ENCODE data around the gene SPDYE3. TPM values are rescaled to one million over a fixed set of nuclear protein-coding genes. Genes with fewer than 3 reads are reported as not detected.

The SPDYE3 gene
- total and polyA plus RNA-seq, 12 donors, result 0.16 TPM; not detected in 11

DNA sequence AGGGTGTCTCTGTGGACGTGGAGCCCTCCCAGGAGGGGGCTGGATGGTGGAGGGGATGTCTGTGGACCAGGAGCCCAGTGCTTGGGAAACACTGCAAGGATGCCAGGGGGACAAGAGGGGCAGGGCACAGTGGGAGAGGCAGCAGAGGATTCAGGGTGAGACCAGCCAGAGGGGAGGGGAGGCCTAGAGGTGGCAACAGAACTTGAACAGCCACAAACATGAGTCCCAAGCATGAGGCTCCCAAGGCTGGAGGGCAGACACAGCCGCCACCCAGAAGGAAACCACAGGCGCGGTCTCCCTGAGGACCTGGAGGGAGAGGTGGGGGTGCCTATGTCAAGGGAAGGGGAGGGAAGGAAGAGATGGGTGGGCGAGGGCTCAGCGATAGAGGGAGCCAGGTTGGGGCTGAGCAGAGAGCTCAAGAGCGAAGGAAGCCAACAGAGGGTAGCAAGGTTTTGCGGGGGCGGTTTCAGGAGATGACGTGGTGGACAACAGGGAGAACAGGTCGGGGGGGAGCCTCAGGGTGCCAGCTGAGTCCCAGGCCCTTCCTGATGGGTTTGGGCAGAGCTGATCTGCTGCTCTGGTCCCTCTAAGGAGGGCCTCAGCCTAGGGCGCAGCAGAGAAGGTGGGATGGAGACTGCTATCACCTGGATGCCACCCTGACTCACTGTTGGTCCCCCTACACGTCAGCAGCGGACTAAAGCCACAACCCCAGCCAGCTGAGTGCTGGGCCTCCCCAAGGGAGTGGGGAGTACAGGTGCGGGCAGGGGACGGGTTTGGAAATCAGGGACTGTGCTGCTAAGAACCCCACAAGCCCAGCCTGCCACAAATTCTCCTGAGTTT is 59.1 kb downstream of the SPDYE3 start:
- Histone ChIP-seq H3K9me3 (replicated peaks in 1 of 3) (no peaks in the 10 kb centered on the region), H3K27me3 (no peaks in the 10 kb centered on the region), H3K27ac (no peak overlapping the region), H3K4me3 (no peak overlapping the region), H3K4me1 (replicated peaks in 1 of 2) (no peaks in the 10 kb centered on the region), H3K36me3 (replicated peaks in 1 of 2) (peaks cover 0 to 13% of the 10 kb centered on the region in 2 donors)
- DNase-seq, result no peak
- TF ChIP-seq POLR2A (IDR thresholded peaks at IDR 0.05) (no peak), CTCF (IDR thresholded peaks at IDR 0.05) (no peak)
- WGBS, 4 donors, result 86 to 91% (median 87%) methylated on average over 12 to 16 of the region's 16 CpGs
- intact Hi-C loops (cut with DNase I), result no loop called here

- H3K27ac ChIP-seq, result no peak overlapping the region
- intact Hi-C loops (cut with DNase I), result no loop called here
- no peaks in the 10 kb centered on the region for H3K9me3 ChIP-seq (replicated peaks in 1 of 3)
- H3K4me3 ChIP-seq, result no peak overlapping the region
- peaks cover 0 to 7% of the 10 kb centered on the region in 2 donors for H3K36me3 ChIP-seq (replicated peaks in 1 of 2)
- DNase-seq, result no peak
- no peaks in the 10 kb centered on the region for H3K4me1 ChIP-seq (replicated peaks in 1 of 2)
- no peak for TF ChIP-seq POLR2A (IDR thresholded peaks at IDR 0.05)
- TF ChIP-seq CTCF (IDR thresholded peaks at IDR 0.05), result no peak
- no peaks in the 10 kb centered on the region for H3K27me3 ChIP-seq
- 84 to 94% (median 92%) methylated on average over 2 to 8 of the region's 8 CpGs for WGBS, 4 donors
Measured at GRCh38 chr7:100367251-100367620, 59.7 kb downstream of the SPDYE3 start.

GRCh38 chr7:100367676-100368613 is 60.4 kb downstream of the SPDYE3 start:
- intact Hi-C loops (cut with DNase I), result no loop called here
- Histone ChIP-seq H3K36me3 (replicated peaks in 1 of 2) (peaks cover 0 to under 1% of the 10 kb centered on the region in 2 donors), H3K4me3 (no peak overlapping the region), H3K27ac (peak overlapping the region in 3 of 5 donors; percentile 16 to 67 (median 53)), H3K27me3 (no peaks in the 10 kb centered on the region), H3K9me3 (replicated peaks in 1 of 3) (no peaks in the 10 kb centered on the region), H3K4me1 (replicated peaks in 1 of 2) (peaks cover 0 to 4% of the 10 kb centered on the region in 2 donors)
- DNase-seq, result peak in 3 of 7 donors; percentile 30 to 64 (median 49)
- 75 to 83% (median 82%) methylated on average over 10 to 12 of the region's 12 CpGs for WGBS, 4 donors
- TF ChIP-seq POLR2A (IDR thresholded peaks at IDR 0.05) (no peak), CTCF (IDR thresholded peaks at IDR 0.05) (no peak)

DNA sequence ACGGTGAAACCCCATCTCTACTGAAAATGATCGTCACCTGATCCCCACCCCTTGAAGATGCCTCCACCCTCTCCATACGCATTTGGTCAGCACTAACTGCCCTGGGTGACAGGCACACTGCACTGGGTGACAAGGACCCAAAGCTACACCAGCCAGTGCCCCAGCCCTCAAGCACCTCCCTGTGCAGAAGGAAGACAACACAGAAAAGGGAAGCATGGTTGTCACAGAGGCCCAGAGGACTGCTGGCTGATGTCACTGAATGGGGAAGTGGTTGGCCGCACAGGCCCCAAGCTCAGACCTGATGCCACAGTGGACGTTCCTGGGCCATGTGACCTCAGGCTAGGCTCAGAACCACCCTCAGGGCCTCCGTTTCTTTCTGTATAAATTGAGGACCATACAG is 61.6 kb downstream of the SPDYE3 start:
- Histone ChIP-seq H3K27ac (peak overlapping the region in 2 of 5 donors; percentile 67 to 82), H3K4me1 (replicated peaks in 1 of 2) (peaks cover 0 to 10% of the 10 kb centered on the region in 2 donors), H3K27me3 (no peaks in the 10 kb centered on the region), H3K36me3 (replicated peaks in 1 of 2) (no peaks in the 10 kb centered on the region), H3K9me3 (replicated peaks in 1 of 3) (no peaks in the 10 kb centered on the region), H3K4me3 (no peak overlapping the region)
- intact Hi-C loops (cut with DNase I), result no loop called here
- TF ChIP-seq POLR2A (IDR thresholded peaks at IDR 0.05) (no peak), CTCF (IDR thresholded peaks at IDR 0.05) (no peak)
- peak in 6 of 7 donors; percentile 57 to 81 (median 66) for DNase-seq
- WGBS, 4 donors, result 50 to 79% (median 57%) methylated on average over 3 to 6 of the region's 6 CpGs
